Right ventricle myocardium inferior (tissue), 1 donor: ENCODE results near the gene ATP10A. TPM values are rescaled to one million over a fixed set of nuclear protein-coding genes. Genes with fewer than 3 reads are reported as not detected.
"Not testable (repeated sequence)": the region's sequence is repeated elsewhere in the genome, so short reads cannot be mapped to it uniquely, and the experiment has no call there.

Source experiments
- ATAC-seq: fragments of 200-7000 bp; cut with Tn5 transposase; one replicate; pipeline ENCODE4 v1.9.1; 2020; ENCODE audit warnings: mild to moderate bottlenecking, moderate library complexity
- DNase-seq: peaks from one replicate; pipeline ENCODE4 v3.0.0; 2021; ENCODE audit errors: missing footprints
- intact Hi-C: fragments of 100-400 bp; cut with DNase I; formaldehyde crosslinking; loops from one replicate; pipeline ENCODE4 v1.11.0; 2022
- total RNA-seq: library from RNA; stranded (reverse); fragmentation: NEBNext Ultra II Directional; extraction: Animal tissue kit (Norgen Biotek cat#: 25700); gene quantifications from one replicate; pipeline ENCODE4 v1.2.1, GENCODE V29; 2021
- donor health status: DM: no; HTN: yes; CAD: no; lungs with severe emphysema.

ATP10A gene
- total RNA-seq, 1 donor from 2014 or later = 1.7 TPM

DNA sequence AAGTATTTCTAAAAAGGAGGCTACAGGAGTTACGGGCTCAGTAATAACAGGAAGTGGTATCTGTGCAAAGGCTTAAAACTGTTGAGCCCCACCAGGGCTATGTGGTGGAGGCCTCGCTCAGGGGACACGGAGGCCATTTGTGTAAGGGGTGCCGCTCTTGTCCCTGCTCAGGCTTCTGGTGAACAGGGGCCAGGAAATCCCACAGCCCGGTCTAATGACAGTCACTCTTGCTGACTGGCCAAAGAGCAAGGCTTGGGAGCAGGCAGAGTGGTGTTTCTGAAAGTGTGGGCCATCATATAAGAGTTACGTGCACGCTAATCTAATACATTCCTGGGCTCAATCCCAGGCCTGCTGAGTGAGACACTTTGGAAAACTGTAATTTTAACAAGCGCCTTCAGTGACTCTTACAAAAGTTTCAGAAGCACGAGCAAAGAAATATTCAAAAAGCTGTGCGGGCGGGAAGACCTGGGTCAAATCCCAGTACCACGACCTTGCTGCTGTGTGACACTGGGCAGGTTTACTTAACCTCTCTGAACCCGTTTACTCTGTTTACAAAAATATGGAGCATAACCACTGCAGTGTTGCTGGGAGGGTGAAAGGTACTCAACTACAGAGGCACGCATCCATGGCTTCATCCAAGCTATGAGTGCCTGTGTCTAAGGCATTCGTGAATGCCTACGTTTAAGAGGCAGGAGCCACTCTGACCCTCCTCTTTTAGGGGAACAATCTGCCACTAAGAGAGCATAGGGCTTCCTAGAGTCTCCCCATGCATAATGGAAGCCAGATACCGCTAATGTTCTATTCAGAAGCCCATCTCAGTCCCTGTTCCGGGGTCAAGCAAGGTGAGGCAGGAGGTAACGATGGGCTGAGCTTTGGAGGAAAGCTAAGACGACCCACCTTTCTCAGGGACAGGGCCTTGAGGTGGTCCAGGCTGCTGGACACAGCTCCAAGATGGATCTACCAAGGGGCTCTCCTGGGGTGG lies 2.0 kb downstream of the ATP10A start:
- DNase-seq (no peak), ATAC-seq (no peak)
- intact Hi-C loops = no loop called here

DNA sequence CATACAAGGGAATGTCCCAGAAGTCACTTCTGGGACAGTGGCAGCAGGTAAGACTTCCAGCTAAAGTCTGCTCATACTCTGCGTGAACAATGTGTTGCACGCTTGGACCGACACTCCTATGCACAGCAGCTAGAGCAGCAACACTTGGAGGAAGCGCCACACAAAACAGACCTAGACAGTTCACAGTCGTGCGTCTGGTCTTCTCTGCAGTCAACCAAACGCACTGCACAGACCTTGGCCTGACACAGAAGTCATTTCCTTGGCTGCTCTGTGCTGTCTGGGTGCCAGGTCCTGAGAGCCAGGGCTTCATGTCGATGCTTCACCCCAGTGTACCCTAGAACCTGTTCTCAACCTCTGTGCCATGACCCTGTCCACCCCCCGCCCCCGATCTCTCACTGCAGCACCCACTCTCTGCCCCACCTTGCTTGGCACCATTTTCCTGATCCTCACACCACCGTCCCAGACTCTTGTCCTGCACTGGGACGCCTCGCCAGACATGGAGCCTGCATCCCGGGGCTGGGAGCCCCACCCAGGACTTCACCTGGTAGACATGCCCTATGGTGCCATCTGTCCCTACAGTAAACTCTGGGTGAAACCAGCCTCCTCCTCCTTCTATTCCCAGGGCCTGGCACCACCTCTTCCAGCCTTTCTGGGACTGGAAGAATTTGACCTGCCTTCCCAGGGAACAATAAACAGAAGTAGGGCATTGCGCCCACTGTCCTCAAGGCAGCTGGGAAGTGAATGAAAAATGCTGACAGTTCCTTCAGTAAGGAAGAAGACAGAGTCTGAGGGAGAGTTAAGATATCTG lies 3.1 kb downstream of the ATP10A start:
- DNase-seq = no peak
- ATAC-seq = no peak
- intact Hi-C loops = no loop called here

DNA sequence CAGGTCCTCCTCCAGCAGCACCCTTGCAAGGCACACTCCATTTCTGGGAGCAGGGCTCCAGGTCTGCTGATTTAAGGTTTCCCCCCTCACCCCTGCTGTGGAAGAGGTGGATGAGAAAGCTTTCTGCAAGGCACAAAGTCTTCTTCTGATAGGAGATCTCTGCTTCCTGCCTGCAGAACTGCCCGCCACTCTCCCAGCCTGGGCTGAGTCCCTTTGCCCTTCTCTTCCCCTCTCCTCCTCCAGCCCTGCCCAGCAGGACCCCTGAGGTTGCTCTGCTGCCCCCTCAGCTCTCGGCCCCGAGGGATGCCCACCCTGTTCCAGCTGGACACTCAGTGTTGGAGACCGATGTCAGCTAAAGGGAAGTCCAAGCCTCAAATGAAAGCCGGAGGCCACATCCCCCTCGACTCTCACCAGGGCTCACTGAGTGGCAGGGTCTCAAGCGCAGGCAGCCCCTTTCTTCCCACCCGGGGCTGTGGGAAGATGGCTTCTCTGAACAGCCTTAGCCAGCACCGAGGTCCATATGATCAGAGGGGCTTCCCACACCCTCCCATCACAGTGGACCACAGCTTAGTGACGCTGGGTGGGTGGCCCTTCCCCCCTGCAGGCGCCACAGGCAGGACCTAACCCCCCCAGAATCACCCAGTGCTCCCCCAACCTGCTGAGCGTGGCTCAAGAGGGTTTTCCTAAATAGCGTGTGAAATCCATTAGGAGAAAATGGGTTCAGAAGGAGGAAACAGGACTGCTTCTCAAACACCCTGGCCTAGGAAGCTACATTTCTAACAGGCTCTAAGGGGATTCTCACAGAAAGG lies 4.0 kb downstream of the ATP10A start:
- no peak for ATAC-seq
- no peak for DNase-seq
- intact Hi-C loops = no loop called here

DNA sequence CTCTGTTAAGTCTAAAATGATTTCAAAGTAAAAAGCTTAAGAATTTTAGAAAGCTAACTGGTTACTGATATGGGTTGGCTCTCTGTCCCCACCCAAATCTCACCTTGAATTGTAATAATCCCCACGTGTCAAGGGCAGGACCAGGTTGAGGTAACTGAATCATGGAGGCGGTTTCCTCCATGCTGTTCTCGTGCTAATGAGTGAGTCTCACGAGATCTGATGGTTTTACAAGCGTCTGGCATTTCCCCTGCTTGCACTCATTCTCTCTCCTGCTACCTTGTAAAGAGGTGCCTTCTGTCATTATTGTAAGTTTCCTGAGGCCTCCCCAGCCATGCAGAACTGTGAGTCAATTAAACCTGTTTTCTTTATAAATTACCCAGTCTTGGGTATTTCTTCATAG lies 7.1 kb downstream of the ATP10A start:
- ATAC-seq, DNase-seq, intact Hi-C loops: not testable (repeated sequence)

DNA sequence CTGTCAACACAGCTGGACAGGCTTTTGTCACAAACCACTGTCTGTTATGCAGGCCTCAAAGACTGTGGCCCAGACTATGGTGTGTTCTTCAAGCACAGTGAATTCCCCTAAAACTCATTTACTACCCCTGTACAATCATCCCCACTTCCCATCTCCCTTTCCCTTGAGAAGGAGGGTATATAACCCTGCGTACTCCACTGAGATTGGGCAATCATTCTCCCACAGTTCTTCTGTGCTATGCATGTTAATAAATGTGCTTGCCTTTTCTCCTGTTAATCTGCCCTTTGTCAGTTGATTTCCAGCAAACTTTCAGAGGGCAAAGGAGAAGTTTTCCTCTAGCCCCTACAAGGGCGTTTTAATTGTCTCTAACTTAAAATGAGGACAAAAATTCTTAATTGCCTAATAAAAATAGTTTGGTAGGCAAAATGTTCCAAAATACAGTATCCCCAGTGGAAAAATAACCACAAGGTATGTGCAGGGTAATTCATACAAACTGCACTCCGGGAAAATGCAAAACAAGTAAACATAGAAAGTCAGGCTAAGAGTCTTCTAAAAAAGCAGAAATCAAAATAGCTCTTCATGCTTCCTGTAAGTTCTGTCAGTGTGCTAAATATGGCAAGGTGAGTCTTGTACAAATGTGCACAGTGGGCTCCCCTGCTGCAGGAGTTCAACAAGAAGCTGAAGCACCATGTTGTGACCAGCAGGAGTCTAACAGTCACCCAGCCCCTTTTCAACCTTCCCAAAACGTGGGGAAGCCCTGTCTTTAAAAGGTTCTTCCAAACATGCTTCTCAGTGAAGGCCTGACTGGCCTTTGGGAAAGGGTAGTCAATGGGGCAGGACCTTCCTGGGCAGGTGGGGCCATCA lies 10.2 kb downstream of the ATP10A start:
- ATAC-seq (no peak), DNase-seq (no peak)
- intact Hi-C loops = loop anchor here (5.0 kb wide), 1 partner anchor 61 kb away; no protein-coding TSS in a partner anchor

DNA sequence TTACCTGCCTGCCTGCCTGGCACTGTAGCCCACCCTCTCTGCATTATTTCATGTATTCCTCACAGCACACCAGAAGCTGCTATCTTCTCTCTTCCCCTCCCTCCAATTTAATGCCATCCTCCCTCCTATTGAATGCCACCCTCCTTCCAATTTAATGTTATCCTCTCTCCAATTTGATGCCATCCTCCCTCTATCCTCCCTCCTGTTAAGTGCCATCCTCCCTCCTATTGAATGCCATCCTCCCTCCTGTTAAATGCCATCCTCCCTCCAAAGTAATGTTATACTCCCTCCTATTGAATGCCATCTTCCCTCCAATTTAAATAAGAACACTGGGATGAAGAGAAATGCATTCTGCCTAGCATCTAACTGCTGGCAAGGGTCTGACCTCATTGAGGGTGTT lies 11.1 kb downstream of the ATP10A start:
- intact Hi-C loops = loop anchor here (5.0 kb wide), 1 partner anchor 60 kb away; no protein-coding TSS in a partner anchor
- no peak for DNase-seq

DNA sequence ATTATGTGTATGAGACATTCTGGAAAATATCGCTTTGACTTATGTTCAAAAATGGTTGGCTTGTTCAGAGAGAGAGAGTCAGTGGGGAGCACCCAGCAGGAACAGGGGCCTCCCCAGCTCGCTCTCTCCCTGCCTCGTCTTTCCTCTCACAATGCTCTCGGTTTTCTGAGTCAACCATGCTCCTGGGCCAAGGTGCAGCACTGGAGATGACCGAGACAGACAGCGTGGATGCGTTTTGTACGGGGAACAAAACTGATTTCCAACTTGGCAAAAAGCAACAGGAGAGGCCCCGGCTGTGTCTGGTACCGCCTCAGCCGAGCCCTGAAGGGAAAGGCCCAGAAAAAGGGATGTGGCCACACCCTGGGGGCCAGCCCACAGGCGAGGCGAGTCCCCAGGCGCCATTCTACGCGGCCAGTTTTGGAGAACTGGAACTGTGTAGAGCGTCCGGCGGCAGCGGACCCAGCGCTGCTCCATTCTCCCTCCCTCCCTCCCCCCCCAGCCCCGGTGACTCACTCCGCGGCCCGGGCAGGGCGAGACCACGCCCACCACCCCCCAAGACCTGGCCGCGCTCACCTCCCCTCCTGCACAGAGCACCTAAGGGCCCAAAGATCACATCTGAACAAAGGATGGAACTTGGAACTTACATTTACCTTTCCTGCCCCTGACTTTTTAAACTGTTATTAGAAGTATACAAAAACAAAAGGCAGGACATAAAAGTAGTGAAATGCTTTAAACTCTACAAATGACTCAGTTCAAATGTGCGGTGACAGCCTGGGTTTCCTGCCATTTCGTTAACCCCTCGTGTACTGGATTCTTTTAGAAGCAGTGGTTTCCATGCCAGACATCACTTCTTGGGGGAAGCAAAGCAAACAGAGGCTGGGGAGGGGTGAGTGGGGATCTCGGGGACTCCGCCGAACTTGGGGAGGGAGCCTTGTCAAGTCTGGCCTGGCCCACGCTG lies 12.7 kb downstream of the ATP10A start:
- peak; percentile 91 for DNase-seq
- intact Hi-C loops = loop anchor here (5.0 kb wide), 1 partner anchor 58 kb away; no protein-coding TSS in a partner anchor
- peak; percentile 91 for ATAC-seq

More for the DNA sequence above, 11.1 kb downstream of the ATP10A start:
- no peak for ATAC-seq

DNA sequence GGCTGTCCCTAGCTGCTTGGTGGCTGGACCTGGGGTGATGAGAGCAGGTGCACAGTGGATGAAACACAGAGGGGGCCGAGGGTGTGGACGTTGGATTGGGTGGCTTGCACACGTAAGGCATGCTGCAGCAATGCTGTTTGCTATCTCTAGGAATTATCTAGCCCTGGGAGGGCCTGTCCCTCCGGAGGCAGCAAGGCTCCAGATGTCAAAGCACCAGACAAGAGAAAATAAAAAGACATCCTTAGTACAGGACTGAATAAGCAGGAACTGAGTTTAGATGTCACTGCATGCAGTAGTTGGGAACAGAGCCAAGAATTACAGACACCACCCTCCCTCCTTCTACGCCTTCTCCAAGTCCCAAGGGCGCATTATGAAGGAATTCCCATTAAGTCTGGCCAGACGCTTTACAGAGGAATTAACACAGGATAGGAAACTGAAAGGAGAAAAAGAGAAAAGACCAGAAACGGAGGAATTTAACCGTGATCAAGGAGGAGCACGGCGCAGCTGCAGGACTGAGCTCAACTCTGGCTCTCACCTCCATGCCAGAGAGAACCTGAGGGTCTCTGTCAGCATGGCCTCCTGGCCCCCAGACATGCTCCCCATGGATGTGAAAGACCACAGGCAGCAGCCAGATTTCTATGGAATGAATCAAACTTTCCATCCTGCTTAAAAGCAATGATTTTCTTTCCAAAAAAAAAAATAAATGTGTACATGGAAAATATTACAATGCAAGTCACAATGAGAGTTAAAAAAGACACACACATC lies 13.8 kb downstream of the ATP10A start:
- ATAC-seq (peak; percentile 79), DNase-seq (no peak)
- intact Hi-C loops = no loop called here

DNA sequence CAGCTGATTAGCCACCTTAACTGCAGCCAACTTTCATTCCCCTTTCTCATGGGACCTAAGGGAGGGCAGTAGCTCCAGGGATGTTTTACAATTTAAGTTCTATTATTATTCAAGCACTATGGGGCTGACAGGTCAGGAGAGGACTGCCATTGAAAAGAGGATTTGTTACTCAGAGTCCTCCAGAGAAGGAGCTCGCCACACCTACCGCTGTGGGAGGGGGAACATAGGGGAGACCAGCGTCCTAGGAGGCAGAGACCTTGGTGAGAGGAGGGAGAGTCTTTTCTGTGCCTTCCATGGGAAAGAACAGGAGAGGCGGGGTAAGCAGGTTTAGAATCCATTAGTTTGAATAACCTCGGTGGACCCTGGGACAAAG lies 14.4 kb downstream of the ATP10A start:
- intact Hi-C loops = no loop called here
- no peak for DNase-seq
- no peak for ATAC-seq

DNA sequence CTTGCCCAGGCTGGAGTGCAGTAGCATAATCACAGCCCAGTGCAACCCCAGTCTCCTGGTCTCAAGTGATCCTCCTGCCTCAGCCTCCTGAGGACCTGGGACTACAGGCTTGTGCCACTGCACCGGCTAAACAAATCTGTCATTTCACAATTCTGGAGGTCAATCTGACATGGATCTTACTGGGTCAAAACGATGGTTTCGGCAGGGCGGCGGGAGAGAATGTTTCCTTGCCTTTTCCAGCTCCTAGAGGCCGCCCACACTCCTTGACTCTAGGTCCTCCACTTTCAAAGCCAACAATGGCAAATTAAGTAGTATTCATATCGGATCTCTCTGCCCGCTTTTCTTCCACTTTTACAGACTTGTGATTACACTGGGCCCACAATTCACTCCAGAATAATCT lies 14.8 kb downstream of the ATP10A start:
- intact Hi-C loops = no loop called here
- DNase-seq = no peak
- ATAC-seq = no peak

DNA sequence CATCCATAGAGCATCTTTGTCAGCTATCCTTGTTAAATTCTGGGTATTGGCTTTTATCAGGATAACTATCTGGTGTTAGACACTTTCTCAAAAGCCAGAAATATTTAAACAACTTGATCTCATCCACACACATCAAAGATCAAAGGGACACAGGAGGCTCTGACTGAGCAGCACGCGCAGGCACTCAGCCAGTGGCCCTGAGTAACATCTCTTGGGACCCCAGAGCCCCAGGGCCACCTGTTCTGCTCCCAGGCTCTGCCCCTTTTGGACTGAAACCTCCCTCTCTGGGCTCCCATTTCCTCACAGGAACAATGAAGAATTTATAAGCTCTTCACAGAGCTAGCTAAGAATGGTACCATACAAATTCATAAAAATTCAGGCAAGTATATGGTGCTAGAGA lies 16.1 kb downstream of the ATP10A start:
- intact Hi-C loops = no loop called here
- DNase-seq = no peak
- ATAC-seq = no peak

DNA sequence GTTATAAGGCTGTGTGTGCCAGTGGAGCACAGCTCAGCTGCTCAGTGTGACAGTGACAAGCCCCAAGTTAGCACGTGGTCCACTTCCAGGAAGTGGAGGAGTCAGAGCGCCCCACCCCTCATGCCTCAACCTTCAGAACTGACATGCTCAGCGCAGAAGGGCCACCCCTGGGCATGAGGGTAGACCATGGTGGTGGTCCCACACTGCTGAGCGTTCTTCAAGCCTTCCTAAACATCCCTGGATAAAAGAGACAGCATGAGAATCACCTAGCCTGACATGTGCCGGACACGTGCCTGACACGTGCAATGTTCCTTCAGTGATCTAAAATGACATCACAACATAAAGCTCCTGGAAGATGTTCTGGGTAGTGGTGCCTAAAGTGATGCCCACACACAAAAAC lies 16.8 kb downstream of the ATP10A start:
- intact Hi-C loops = no loop called here
- ATAC-seq (no peak), DNase-seq (no peak)

DNA sequence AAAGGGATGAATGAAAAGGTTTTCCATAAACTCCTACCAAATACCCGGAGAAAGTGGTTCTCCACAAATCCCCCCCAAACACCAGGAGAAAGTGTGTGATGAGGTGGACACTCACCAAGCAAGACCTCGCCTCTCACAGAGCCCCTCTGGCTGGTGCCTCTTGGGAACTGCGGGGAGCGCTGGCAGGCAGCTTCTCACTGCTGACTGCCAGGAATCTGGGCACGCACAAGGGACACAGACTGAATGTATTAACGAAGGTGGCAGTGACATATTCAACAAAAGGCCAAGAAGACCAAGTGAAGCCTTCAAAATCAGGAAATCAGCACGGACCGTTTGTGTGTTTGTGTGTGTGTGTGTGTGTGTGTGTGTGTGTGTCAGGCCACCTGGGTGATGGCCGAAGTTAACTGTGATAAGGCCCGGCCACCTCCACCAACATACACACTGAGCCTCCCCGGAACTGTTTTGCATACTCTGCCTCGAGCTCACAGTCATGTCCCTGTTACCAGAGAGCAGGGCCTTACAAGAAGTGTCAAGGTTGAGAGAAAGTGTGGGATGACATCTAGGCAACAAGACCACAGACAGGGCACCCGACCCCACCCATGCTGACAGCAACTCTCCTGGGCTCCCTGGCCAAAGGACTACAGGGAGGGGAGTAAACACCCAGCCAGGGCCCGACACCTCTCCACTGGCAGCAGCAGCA lies 18.0 kb downstream of the ATP10A start:
- intact Hi-C loops = no loop called here
- ATAC-seq (no peak), DNase-seq (no peak)

DNA sequence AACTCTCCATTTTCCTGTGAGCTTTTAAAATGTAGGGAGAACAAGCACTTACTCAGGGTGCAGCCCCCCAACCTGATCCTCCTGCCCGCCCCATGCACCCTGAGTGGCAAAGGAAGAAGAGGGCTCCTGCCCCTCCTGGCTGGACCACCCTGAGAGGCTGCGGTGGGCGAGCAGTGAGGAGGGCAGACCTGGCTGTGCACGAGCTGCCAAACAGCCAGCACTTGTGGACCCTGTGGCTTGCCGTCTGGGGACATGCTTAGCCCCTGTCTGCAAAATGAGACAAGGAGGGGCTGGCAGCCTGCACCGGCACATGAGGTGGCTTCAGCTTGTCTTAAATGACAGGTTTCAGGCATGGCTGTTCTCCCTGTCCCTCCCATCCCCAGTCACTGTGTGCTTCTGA lies 18.6 kb downstream of the ATP10A start:
- ATAC-seq = no peak
- intact Hi-C loops = no loop called here
- no peak for DNase-seq

DNA sequence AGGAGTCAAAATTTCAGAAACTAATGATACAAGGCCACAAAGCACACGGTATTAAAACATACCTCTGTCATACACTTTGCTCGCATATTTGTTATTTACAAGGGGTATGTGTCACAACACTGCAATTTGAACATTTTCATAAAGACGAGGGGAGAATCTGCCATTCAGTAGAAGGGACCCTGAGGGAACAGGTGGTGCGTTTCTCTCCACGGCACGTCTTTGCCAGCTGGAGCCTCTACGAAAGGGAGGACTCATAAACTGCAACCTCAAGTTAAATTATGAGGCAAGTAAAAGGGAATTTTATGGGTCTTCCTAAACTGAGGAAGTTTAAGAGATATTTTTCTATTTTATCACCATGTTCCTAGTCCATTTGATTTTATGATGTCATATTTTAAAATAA lies 19.1 kb downstream of the ATP10A start:
- intact Hi-C loops = no loop called here
- ATAC-seq (no peak), DNase-seq (no peak)
